Transverse colon (tissue), 4 donors: ENCODE results near the gene FOXD2.

ENCODE experiments used
- EP300 ChIP-seq: sonication (generic); formaldehyde crosslinking; IDR thresholded peaks from one replicate; pipeline ENCODE4 v1.6.1; 2017; ENCODE audit warnings: antibody characterized with exemption, low read depth
- POLR2A ChIP-seq: fragments of 450-650 bp; IDR thresholded peaks from one replicate; pipeline ENCODE4 v1.6.1; 2016; ENCODE audit warnings: antibody characterized with exemption, mild to moderate bottlenecking, moderate library complexity
- POLR2AphosphoS5 ChIP-seq, 3 donors: sonication (generic); formaldehyde crosslinking; IDR thresholded peaks; one replicate each; pipeline ENCODE4 v1.6.1; 2016; ENCODE audit warnings: antibody characterized with exemption in 3 of 3
- TF ChIP-seq, protein P1 (sequence below), 5 experiments: fragments of 200-600 bp in 3 of 5; fragments of 450-650 bp in 2 of 5; sonication (generic) in 3 of 5; IDR thresholded peaks; 1 replicate in 2 of 5; 2 replicates in 3 of 5; pipeline ENCODE4 v1.5.1; 2016 to 2017; ENCODE audit warnings: antibody characterized with exemption in 5 of 5, inconsistent platforms in 3 of 5, mild to moderate bottlenecking in 2 of 5, moderate library complexity in 1 of 5

DNA sequence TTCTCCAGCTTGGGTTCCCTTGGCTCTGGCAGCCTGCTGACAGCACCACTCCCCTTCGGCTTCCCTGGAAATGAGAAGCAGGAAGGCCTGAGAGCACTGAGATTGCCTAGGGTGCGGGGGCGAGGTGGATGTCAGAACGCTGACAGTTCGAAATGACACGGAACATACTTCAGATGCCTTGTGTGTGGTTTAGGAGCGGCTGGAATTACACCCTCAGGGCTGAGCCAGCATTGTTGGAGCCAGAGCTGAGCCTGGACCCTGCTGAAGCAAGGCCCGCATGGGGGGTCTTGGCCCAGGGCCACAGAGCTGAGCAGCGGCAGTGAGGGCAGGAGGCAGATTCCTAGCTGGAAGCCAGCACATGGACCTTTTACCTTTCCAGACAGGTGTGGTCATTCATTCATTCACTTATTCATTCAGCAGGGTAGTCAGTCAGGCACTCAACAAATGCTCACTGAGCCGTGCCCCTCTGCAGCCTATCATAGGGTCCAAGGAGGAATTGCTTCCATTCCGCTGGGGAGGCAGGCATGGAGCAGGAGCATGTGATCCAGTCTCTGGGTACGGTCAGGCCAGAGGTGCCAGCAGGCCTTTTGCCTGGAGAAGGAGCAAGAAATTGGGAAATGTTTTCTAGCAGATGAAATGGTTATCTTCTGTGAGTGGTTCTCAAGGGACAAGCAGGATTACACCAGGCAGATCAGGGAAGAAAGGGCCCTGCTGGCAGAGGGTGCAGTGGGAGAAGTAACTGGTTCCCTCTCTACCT, 28.4 kb upstream of the FOXD2 start:
- TF ChIP-seq, protein P1, sequence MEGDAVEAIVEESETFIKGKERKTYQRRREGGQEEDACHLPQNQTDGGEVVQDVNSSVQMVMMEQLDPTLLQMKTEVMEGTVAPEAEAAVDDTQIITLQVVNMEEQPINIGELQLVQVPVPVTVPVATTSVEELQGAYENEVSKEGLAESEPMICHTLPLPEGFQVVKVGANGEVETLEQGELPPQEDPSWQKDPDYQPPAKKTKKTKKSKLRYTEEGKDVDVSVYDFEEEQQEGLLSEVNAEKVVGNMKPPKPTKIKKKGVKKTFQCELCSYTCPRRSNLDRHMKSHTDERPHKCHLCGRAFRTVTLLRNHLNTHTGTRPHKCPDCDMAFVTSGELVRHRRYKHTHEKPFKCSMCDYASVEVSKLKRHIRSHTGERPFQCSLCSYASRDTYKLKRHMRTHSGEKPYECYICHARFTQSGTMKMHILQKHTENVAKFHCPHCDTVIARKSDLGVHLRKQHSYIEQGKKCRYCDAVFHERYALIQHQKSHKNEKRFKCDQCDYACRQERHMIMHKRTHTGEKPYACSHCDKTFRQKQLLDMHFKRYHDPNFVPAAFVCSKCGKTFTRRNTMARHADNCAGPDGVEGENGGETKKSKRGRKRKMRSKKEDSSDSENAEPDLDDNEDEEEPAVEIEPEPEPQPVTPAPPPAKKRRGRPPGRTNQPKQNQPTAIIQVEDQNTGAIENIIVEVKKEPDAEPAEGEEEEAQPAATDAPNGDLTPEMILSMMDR (IDR thresholded peaks at IDR 0.05), result no peak
- TF ChIP-seq POLR2A, result no peak
- TF ChIP-seq POLR2AphosphoS5 (IDR thresholded peaks at IDR 0.05), result no peak
- no peak for TF ChIP-seq EP300
